Measurements from ENCODE around the gene HAT1. TPM values are rescaled to one million over a fixed set of nuclear protein-coding genes. Genes with fewer than 3 reads are reported as not detected.
A peak's percentile ranks its signal among the peaks of the same experiment; 100 is the strongest.

HAT1 gene
- total and polyA plus RNA-seq, 7 experiments from 2014 or later = 22.1 to 74.1 (median 26.8) TPM

GRCh38 chr2:171960570-171960969 is 38.3 kb downstream of the HAT1 start:
- intact Hi-C loops (cut with micrococcal nuclease) = no loop called here
- H3K4me1 Mint-ChIP-seq = peaks cover 11 to 52% (median 36%) of the 10 kb centered on the region in 7 donors
- Histone ChIP-seq H3K4me1 (ENCODE audit: control insufficient read depth in 2 of 2, insufficient read depth in 2 of 2, low read length in 2 of 2) (peaks cover 0 to 9% of the 10 kb centered on the region in 2 donors), H3K27me3 (ENCODE audit: control insufficient read depth in 2 of 2, insufficient read depth in 2 of 2, low read length in 2 of 2) (no peaks in the 10 kb centered on the region), H3K36me3 (ENCODE audit: control insufficient read depth in 2 of 3, insufficient read depth in 3 of 3, low read length in 3 of 3) (no peaks in the 10 kb centered on the region), H3K4me3 (ENCODE audit: low read length) (no peak overlapping the region), H3K9me3 (ENCODE audit: control insufficient read depth in 2 of 3, low read length in 3 of 3) (no peaks in the 10 kb centered on the region), H3K27ac (ENCODE audit: low read depth, low read length) (no peak overlapping the region)
- no peaks in the 10 kb centered on the region for H3K27me3 Mint-ChIP-seq
- ATAC-seq (no peak), DNase-seq (no peak)
- H3K9me3 Mint-ChIP-seq = peaks cover 0 to 3% (median 0%) of the 10 kb centered on the region in 11 donors
- H3K36me3 Mint-ChIP-seq = peaks cover 0 to 25% (median 8%) of the 10 kb centered on the region in 5 donors
- no peak overlapping the region for H3K4me3 Mint-ChIP-seq
- ChIA-PET CTCF (no interaction called here), POLR2A (no interaction called here)
- H3K27ac Mint-ChIP-seq = no peak overlapping the region

GRCh38 chr2:171963198-171963597 is 40.9 kb downstream of the HAT1 start:
- Mint-ChIP-seq H3K27ac (peak overlapping the region in 1 of 9 donors; percentile 7), H3K27me3 (no peaks in the 10 kb centered on the region), H3K36me3 (peaks cover 7 to 29% (median 18%) of the 10 kb centered on the region in 5 donors), H3K9me3 (peaks cover 0 to 3% (median 0%) of the 10 kb centered on the region in 11 donors), H3K4me3 (peak overlapping the region in 5 of 10 donors; percentile 2 to 12 (median 5)), H3K4me1 (peaks cover 15 to 47% (median 39%) of the 10 kb centered on the region in 7 donors)
- no peak for ATAC-seq
- peaks cover 0 to 9% of the 10 kb centered on the region in 2 donors for H3K4me1 ChIP-seq (ENCODE audit: control insufficient read depth in 2 of 2, insufficient read depth in 2 of 2, low read length in 2 of 2)
- no peaks in the 10 kb centered on the region for H3K9me3 ChIP-seq (ENCODE audit: control insufficient read depth in 2 of 3, low read length in 3 of 3)
- H3K36me3 ChIP-seq (ENCODE audit: control insufficient read depth in 2 of 3, insufficient read depth in 3 of 3, low read length in 3 of 3) = peaks cover 3 to 16% (median 11%) of the 10 kb centered on the region in 3 experiments
- H3K27ac ChIP-seq (ENCODE audit: low read depth, low read length) = no peak overlapping the region
- ChIA-PET CTCF (no interaction called here), POLR2A (no interaction called here)
- intact Hi-C loops (cut with micrococcal nuclease) = no loop called here
- no peaks in the 10 kb centered on the region for H3K27me3 ChIP-seq (ENCODE audit: control insufficient read depth in 2 of 2, insufficient read depth in 2 of 2, low read length in 2 of 2)
- no peak for DNase-seq
- H3K4me3 ChIP-seq (ENCODE audit: low read length) = no peak overlapping the region

GRCh38 chr2:171964308-171964707 is 42.0 kb downstream of the HAT1 start:
- H3K27ac ChIP-seq (ENCODE audit: low read depth, low read length) = no peak overlapping the region
- DNase-seq = no peak
- no peak for ATAC-seq
- H3K9me3 ChIP-seq (ENCODE audit: control insufficient read depth in 2 of 3, low read length in 3 of 3) = no peaks in the 10 kb centered on the region
- H3K27me3 ChIP-seq (ENCODE audit: control insufficient read depth in 2 of 2, insufficient read depth in 2 of 2, low read length in 2 of 2) = no peaks in the 10 kb centered on the region
- H3K4me3 ChIP-seq (ENCODE audit: low read length) = no peak overlapping the region
- no peaks in the 10 kb centered on the region for H3K27me3 Mint-ChIP-seq
- H3K4me1 ChIP-seq (ENCODE audit: control insufficient read depth in 2 of 2, insufficient read depth in 2 of 2, low read length in 2 of 2) = peaks cover 0 to 9% of the 10 kb centered on the region in 2 donors
- intact Hi-C loops (cut with micrococcal nuclease) = no loop called here
- ChIA-PET CTCF (no interaction called here), POLR2A (no interaction called here)
- H3K27ac Mint-ChIP-seq = peak overlapping the region in 1 of 9 donors; percentile 15
- peaks cover 7 to 30% (median 19%) of the 10 kb centered on the region in 5 donors for H3K36me3 Mint-ChIP-seq
- peaks cover 5 to 16% (median 11%) of the 10 kb centered on the region in 3 experiments for H3K36me3 ChIP-seq (ENCODE audit: control insufficient read depth in 2 of 3, insufficient read depth in 3 of 3, low read length in 3 of 3)
- peak overlapping the region in 1 of 10 donors; percentile 14 for H3K4me3 Mint-ChIP-seq
- peaks cover 0 to 3% (median 0%) of the 10 kb centered on the region in 11 donors for H3K9me3 Mint-ChIP-seq
- H3K4me1 Mint-ChIP-seq = peaks cover 12 to 46% (median 39%) of the 10 kb centered on the region in 7 donors

GRCh38 chr2:171965238-171965637 is 43.0 kb downstream of the HAT1 start:
- POLR2A ChIA-PET = no interaction called here
- Histone ChIP-seq H3K36me3 (ENCODE audit: control insufficient read depth in 2 of 3, insufficient read depth in 3 of 3, low read length in 3 of 3) (peaks cover 5 to 16% (median 11%) of the 10 kb centered on the region in 3 experiments), H3K9me3 (ENCODE audit: control insufficient read depth in 2 of 3, low read length in 3 of 3) (no peaks in the 10 kb centered on the region), H3K4me1 (ENCODE audit: control insufficient read depth in 2 of 2, insufficient read depth in 2 of 2, low read length in 2 of 2) (peaks cover 0 to 9% of the 10 kb centered on the region in 2 donors), H3K27me3 (ENCODE audit: control insufficient read depth in 2 of 2, insufficient read depth in 2 of 2, low read length in 2 of 2) (no peaks in the 10 kb centered on the region), H3K27ac (ENCODE audit: low read depth, low read length) (no peak overlapping the region), H3K4me3 (ENCODE audit: low read length) (no peak overlapping the region)
- DNase-seq = no peak
- H3K4me3 Mint-ChIP-seq = no peak overlapping the region
- intact Hi-C loops (cut with micrococcal nuclease) = no loop called here
- peaks cover 0 to 2% (median 0%) of the 10 kb centered on the region in 11 donors for H3K9me3 Mint-ChIP-seq
- H3K27me3 Mint-ChIP-seq = no peaks in the 10 kb centered on the region
- CTCF ChIA-PET = no interaction called here
- H3K4me1 Mint-ChIP-seq = peaks cover 7 to 39% (median 36%) of the 10 kb centered on the region in 7 donors
- peaks cover 7 to 31% (median 19%) of the 10 kb centered on the region in 5 donors for H3K36me3 Mint-ChIP-seq
- H3K27ac Mint-ChIP-seq = no peak overlapping the region
- peak; percentile 70 for ATAC-seq

GRCh38 chr2:171965661-171966060 is 43.4 kb downstream of the HAT1 start:
- DNase-seq (peak in 5 of 9 donors; percentile 2 to 22 (median 14)), ATAC-seq (peak; percentile 67)
- H3K27ac ChIP-seq (ENCODE audit: low read depth, low read length) = no peak overlapping the region
- Mint-ChIP-seq H3K9me3 (peaks cover 0 to 2% (median 0%) of the 10 kb centered on the region in 11 donors), H3K27me3 (no peaks in the 10 kb centered on the region), H3K27ac (no peak overlapping the region), H3K4me3 (no peak overlapping the region), H3K4me1 (peaks cover 7 to 39% (median 35%) of the 10 kb centered on the region in 7 donors), H3K36me3 (peaks cover 7 to 31% (median 19%) of the 10 kb centered on the region in 5 donors)
- intact Hi-C loops (cut with micrococcal nuclease) = no loop called here
- H3K36me3 ChIP-seq (ENCODE audit: control insufficient read depth in 2 of 3, insufficient read depth in 3 of 3, low read length in 3 of 3) = peaks cover 5 to 16% (median 11%) of the 10 kb centered on the region in 3 experiments
- ChIA-PET POLR2A (no interaction called here), CTCF (no interaction called here)
- peaks cover 0 to 9% of the 10 kb centered on the region in 2 donors for H3K4me1 ChIP-seq (ENCODE audit: control insufficient read depth in 2 of 2, insufficient read depth in 2 of 2, low read length in 2 of 2)
- H3K4me3 ChIP-seq (ENCODE audit: low read length) = no peak overlapping the region
- no peaks in the 10 kb centered on the region for H3K27me3 ChIP-seq (ENCODE audit: control insufficient read depth in 2 of 2, insufficient read depth in 2 of 2, low read length in 2 of 2)
- H3K9me3 ChIP-seq (ENCODE audit: control insufficient read depth in 2 of 3, low read length in 3 of 3) = no peaks in the 10 kb centered on the region

GRCh38 chr2:171966235-171966634 is 44.0 kb downstream of the HAT1 start:
- Mint-ChIP-seq H3K36me3 (peaks cover 7 to 32% (median 17%) of the 10 kb centered on the region in 5 donors), H3K27ac (no peak overlapping the region), H3K9me3 (peaks cover 0 to 1% (median 0%) of the 10 kb centered on the region in 11 donors), H3K4me3 (no peak overlapping the region), H3K4me1 (peaks cover 8 to 37% (median 29%) of the 10 kb centered on the region in 7 donors), H3K27me3 (no peaks in the 10 kb centered on the region)
- ChIA-PET CTCF (no interaction called here), POLR2A (no interaction called here)
- intact Hi-C loops (cut with micrococcal nuclease) = no loop called here
- Histone ChIP-seq H3K4me3 (ENCODE audit: low read length) (no peak overlapping the region), H3K27me3 (ENCODE audit: control insufficient read depth in 2 of 2, insufficient read depth in 2 of 2, low read length in 2 of 2) (no peaks in the 10 kb centered on the region), H3K36me3 (ENCODE audit: control insufficient read depth in 2 of 3, insufficient read depth in 3 of 3, low read length in 3 of 3) (peaks cover 5 to 16% (median 11%) of the 10 kb centered on the region in 3 experiments), H3K27ac (ENCODE audit: low read depth, low read length) (no peak overlapping the region), H3K4me1 (ENCODE audit: control insufficient read depth in 2 of 2, insufficient read depth in 2 of 2, low read length in 2 of 2) (peaks cover 0 to 9% of the 10 kb centered on the region in 2 donors), H3K9me3 (ENCODE audit: control insufficient read depth in 2 of 3, low read length in 3 of 3) (no peaks in the 10 kb centered on the region)
- DNase-seq = no peak
- ATAC-seq = peak; percentile 70

- peaks cover 7 to 34% (median 19%) of the 10 kb centered on the region in 5 donors for H3K36me3 Mint-ChIP-seq
- no peaks in the 10 kb centered on the region for H3K27me3 Mint-ChIP-seq
- no peak overlapping the region for H3K4me3 Mint-ChIP-seq
- DNase-seq = no peak
- Histone ChIP-seq H3K4me3 (ENCODE audit: low read length) (no peak overlapping the region), H3K9me3 (ENCODE audit: control insufficient read depth in 2 of 3, low read length in 3 of 3) (no peaks in the 10 kb centered on the region), H3K4me1 (ENCODE audit: control insufficient read depth in 2 of 2, insufficient read depth in 2 of 2, low read length in 2 of 2) (peaks cover 0 to 9% of the 10 kb centered on the region in 2 donors), H3K36me3 (ENCODE audit: control insufficient read depth in 2 of 3, insufficient read depth in 3 of 3, low read length in 3 of 3) (peaks cover 5 to 16% (median 11%) of the 10 kb centered on the region in 3 experiments), H3K27ac (ENCODE audit: low read depth, low read length) (no peak overlapping the region), H3K27me3 (ENCODE audit: control insufficient read depth in 2 of 2, insufficient read depth in 2 of 2, low read length in 2 of 2) (no peaks in the 10 kb centered on the region)
- POLR2A ChIA-PET = no interaction called here
- H3K9me3 Mint-ChIP-seq = no peaks in the 10 kb centered on the region
- intact Hi-C loops (cut with micrococcal nuclease) = no loop called here
- CTCF ChIA-PET = no interaction called here
- peaks cover 10 to 35% (median 27%) of the 10 kb centered on the region in 7 donors for H3K4me1 Mint-ChIP-seq
- H3K27ac Mint-ChIP-seq = no peak overlapping the region
- ATAC-seq = peak; percentile 54
Measured at GRCh38 chr2:171966688-171967087, 44.4 kb downstream of the HAT1 start.

Measured in naive thymus-derived CD4-positive, alpha-beta T cell (primary cell).